Ishikawa (cell line): ENCODE data around the gene PNPLA2.

Source experiments
- CREB1 ChIP-seq: IDR thresholded peaks from 2 replicates; pipeline ENCODE4 v1.6.1; 2012; ENCODE audit warnings: low read depth
- EP300 ChIP-seq: IDR thresholded peaks from 2 replicates; pipeline ENCODE4 v1.6.1; 2012; ENCODE audit warnings: borderline replicate concordance
- FOXM1 ChIP-seq: IDR thresholded peaks from 2 replicates; pipeline ENCODE4 v1.6.1; 2012; ENCODE audit warnings: low read depth, borderline replicate concordance
- RAD21 ChIP-seq: IDR thresholded peaks from 2 replicates; pipeline ENCODE4 v1.6.1; 2012; ENCODE audit warnings: low read depth
- YY1 ChIP-seq: IDR thresholded peaks from 2 replicates; pipeline ENCODE4 v1.6.1; 2012; ENCODE audit warnings: low read depth
- TF ChIP-seq, protein P1 (sequence below): IDR thresholded peaks from 2 replicates; pipeline ENCODE4 v1.6.1; 2012
- TF ChIP-seq, protein P2 (sequence below): IDR thresholded peaks from 2 replicates; pipeline ENCODE4 v1.6.1; 2012; ENCODE audit warnings: low read depth, mild to moderate bottlenecking

- TF ChIP-seq, protein P1, sequence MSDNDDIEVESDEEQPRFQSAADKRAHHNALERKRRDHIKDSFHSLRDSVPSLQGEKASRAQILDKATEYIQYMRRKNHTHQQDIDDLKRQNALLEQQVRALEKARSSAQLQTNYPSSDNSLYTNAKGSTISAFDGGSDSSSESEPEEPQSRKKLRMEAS, result no peak
- TF ChIP-seq FOXM1, result no peak
- no peak for TF ChIP-seq EP300
- no peak for TF ChIP-seq CREB1
- TF ChIP-seq YY1, result no peak
- TF ChIP-seq, protein P2, sequence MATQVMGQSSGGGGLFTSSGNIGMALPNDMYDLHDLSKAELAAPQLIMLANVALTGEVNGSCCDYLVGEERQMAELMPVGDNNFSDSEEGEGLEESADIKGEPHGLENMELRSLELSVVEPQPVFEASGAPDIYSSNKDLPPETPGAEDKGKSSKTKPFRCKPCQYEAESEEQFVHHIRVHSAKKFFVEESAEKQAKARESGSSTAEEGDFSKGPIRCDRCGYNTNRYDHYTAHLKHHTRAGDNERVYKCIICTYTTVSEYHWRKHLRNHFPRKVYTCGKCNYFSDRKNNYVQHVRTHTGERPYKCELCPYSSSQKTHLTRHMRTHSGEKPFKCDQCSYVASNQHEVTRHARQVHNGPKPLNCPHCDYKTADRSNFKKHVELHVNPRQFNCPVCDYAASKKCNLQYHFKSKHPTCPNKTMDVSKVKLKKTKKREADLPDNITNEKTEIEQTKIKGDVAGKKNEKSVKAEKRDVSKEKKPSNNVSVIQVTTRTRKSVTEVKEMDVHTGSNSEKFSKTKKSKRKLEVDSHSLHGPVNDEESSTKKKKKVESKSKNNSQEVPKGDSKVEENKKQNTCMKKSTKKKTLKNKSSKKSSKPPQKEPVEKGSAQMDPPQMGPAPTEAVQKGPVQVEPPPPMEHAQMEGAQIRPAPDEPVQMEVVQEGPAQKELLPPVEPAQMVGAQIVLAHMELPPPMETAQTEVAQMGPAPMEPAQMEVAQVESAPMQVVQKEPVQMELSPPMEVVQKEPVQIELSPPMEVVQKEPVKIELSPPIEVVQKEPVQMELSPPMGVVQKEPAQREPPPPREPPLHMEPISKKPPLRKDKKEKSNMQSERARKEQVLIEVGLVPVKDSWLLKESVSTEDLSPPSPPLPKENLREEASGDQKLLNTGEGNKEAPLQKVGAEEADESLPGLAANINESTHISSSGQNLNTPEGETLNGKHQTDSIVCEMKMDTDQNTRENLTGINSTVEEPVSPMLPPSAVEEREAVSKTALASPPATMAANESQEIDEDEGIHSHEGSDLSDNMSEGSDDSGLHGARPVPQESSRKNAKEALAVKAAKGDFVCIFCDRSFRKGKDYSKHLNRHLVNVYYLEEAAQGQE, result no peak
- TF ChIP-seq RAD21, result no peak
These were observed 26.8 kb upstream of the PNPLA2 start for GRCh38 chr11:791658-792534.
